DND-41 (cell line): Measurements from ENCODE around the gene MIGA1.

Source experiments
- ATAC-seq: fragments of 200-7000 bp; cut with Tn5 transposase; 3 replicates; pipeline ENCODE4 v1.9.1; 2021; ENCODE audit warnings: low read depth; ENCODE audit not compliant: insufficient read depth
- DNase-seq: peaks from one replicate; pipeline ENCODE4 v3.0.0-alpha.2; 2020
- H2AFZ ChIP-seq: 2 replicates; pipeline ENCODE4 v1.6.0; 2012; ENCODE audit warnings: low read depth, low read length
- H3K27ac ChIP-seq: 2 replicates; pipeline ENCODE4 v1.5.1; 2012; ENCODE audit warnings: low read length, inconsistent platforms
- H3K27me3 ChIP-seq: fragments of 200-600 bp; sonication (generic); 2 replicates; pipeline ENCODE4 v1.6.0; 2012; ENCODE audit warnings: low read length, mild to moderate bottlenecking, inconsistent platforms; ENCODE audit not compliant: insufficient read depth, poor library complexity
- H3K36me3 ChIP-seq: 2 replicates; pipeline ENCODE4 v1.5.1; 2012; ENCODE audit warnings: low read length, inconsistent platforms; ENCODE audit not compliant: insufficient read depth
- H3K4me1 ChIP-seq: 2 replicates; pipeline ENCODE4 v1.5.1; 2012; ENCODE audit warnings: mild to moderate bottlenecking, low read length; ENCODE audit not compliant: insufficient read depth
- H3K4me2 ChIP-seq: 2 replicates; pipeline ENCODE4 v1.6.0; 2012; ENCODE audit warnings: mild to moderate bottlenecking, moderate library complexity, low read length, inconsistent platforms; ENCODE audit not compliant: insufficient read depth
- H3K4me3 ChIP-seq, 2 experiments: fragments of 200-600 bp in 1 of 2; shearing (Covaris generic) in 1 of 2; 2 replicates each; pipeline ENCODE4 v1.5.1; 2012 to 2016; ENCODE audit warnings: inconsistent platforms in 2 of 2, low read length in 2 of 2, mild to moderate bottlenecking in 2 of 2, low read depth in 1 of 2, moderate library complexity in 1 of 2
- H3K79me2 ChIP-seq: 2 replicates; pipeline ENCODE4 v1.6.0; 2012; ENCODE audit warnings: low read length, inconsistent platforms; ENCODE audit not compliant: insufficient read depth
- H3K9ac ChIP-seq: 2 replicates; pipeline ENCODE4 v1.6.0; 2012; ENCODE audit warnings: low read depth, mild to moderate bottlenecking, inconsistent platforms, low read length, moderate library complexity
- H3K9me3 ChIP-seq: 2 replicates; pipeline ENCODE4 v1.5.1; 2012; ENCODE audit warnings: low read length, moderate library complexity, mild to moderate bottlenecking, inconsistent platforms; ENCODE audit not compliant: insufficient read depth, severe bottlenecking
- H4K20me1 ChIP-seq: 2 replicates; pipeline ENCODE4 v1.6.0; 2012; ENCODE audit warnings: low read length; ENCODE audit not compliant: insufficient read depth
- EZH2 ChIP-seq: IDR thresholded peaks from 3 replicates; pipeline ENCODE4 v1.6.1; 2012; ENCODE audit warnings: borderline replicate concordance, low read depth, mild to moderate bottlenecking, moderate library complexity, low read length, inconsistent platforms; ENCODE audit not compliant: severe bottlenecking
- TF ChIP-seq, protein P1 (sequence below): IDR thresholded peaks from 2 replicates; pipeline ENCODE4 v1.5.1; 2012; ENCODE audit warnings: borderline replicate concordance, low read length, moderate library complexity, mild to moderate bottlenecking; ENCODE audit not compliant: poor library complexity, severe bottlenecking; ENCODE audit errors: extremely low read depth

MIGA1 gene, protein sequence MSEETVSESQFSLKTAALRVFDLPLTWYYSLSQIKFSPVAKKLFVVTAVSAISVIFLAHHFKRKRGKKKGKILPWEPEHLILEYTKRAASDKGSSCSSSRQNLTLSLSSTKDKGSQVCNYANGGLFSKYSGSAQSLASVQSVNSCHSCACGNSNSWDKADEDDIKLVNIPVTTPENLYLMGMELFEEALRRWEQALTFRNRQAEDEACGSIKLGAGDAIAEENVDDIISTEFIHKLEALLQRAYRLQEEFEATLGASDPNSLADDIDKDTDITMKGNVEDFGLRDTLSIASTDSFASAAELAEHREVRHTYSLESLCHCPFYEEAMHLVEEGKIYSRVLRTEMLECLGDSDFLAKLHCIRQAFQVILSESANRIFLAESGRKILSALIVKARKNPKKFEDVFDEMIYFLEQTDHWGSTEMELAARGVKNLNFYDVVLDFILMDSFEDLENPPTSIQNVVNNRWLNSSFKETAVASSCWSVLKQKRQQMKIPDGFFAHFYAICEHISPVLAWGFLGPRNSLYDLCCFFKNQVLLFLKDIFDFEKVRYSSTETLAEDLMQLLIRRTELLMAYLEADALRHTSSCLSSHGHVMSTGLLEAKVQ

DNA sequence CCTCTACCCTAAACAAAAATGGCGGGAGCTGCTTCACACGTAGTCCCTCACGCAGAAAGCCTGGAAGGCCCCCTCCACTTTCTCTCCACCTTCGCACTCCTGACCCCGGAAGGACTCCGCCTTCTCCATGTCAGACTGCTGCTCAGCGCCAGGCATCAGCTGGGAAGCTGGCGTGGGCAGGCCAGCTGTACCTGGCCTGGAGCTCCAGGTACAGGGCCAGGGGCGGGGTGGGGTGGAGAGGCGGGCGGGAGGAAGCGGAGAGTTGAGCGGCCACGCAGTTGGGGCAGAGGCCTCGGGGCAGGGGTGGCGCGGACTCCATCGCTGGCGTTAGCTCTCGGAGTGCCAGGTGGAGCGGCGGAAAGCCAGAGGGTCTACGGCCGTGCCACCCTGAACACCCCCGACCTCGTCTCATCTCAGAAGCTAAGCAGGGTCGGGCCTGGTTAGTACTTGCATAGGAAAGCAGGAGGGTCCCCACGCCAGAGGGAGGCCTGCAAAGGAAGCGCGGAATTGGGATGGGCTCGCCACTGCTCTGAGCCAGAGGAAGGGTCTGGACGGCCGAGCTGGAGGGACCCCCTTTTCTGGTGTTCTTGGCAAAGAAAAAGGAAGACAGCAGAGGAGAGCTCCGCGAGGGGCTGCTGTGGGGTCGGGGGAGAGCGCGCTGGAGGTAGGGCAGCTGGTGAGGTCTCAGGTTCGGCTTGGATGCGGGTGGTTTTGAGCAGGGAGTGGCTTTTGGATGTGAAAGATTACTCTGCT lies at the start of gene MIGA1:
MIGA1 (plus strand) TSS at position 121 of the 753 bp plus-strand sequence. CDS start 3,604 bp downstream, outside the sequence.
- ATAC-seq, result peak; percentile 98
- Histone ChIP-seq H3K27me3 (no peaks in the 10 kb centered on the region), H2AFZ (peak within 1 kb of the TSS; percentile 98), H3K27ac (peak within 1 kb of the TSS; percentile 64), H3K4me2 (peak within 1 kb of the TSS; percentile 80), H4K20me1 (no peaks in the 10 kb centered on the region), H3K79me2 (peaks cover 51% of the 10 kb centered on the region), H3K9me3 (no peaks in the 10 kb centered on the region), H3K4me3 (peak within 1 kb of the TSS; percentile 62 to 76), H3K9ac (peak within 1 kb of the TSS; percentile 70), H3K4me1 (peaks cover 36% of the 10 kb centered on the region), H3K36me3 (peaks cover 17% of the 10 kb centered on the region)
- TF ChIP-seq, protein P1, sequence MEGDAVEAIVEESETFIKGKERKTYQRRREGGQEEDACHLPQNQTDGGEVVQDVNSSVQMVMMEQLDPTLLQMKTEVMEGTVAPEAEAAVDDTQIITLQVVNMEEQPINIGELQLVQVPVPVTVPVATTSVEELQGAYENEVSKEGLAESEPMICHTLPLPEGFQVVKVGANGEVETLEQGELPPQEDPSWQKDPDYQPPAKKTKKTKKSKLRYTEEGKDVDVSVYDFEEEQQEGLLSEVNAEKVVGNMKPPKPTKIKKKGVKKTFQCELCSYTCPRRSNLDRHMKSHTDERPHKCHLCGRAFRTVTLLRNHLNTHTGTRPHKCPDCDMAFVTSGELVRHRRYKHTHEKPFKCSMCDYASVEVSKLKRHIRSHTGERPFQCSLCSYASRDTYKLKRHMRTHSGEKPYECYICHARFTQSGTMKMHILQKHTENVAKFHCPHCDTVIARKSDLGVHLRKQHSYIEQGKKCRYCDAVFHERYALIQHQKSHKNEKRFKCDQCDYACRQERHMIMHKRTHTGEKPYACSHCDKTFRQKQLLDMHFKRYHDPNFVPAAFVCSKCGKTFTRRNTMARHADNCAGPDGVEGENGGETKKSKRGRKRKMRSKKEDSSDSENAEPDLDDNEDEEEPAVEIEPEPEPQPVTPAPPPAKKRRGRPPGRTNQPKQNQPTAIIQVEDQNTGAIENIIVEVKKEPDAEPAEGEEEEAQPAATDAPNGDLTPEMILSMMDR, result peak; percentile 9
- no peak for TF ChIP-seq EZH2
- peak; percentile 91 for DNase-seq

DNA sequence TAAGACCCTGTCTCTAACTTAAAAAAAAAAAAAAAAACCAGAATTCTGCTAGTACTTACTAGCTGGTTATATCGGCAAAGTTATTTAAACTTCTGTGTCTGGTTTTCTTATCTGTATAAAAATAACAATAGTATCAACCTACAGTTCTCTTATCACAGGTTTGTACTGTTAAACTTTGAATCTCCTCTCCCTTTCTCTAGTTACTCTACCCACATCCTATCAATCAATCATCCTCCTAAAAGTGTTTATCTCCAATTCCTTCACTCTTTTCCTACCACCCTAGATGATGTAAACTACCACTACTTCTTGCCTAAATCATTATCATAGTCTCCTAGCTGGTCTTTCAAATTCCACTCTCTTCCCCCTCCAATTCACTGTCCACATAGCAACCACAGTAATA lies 47.4 kb upstream of the MIGA1 start:
- H3K79me2 ChIP-seq, result 0 out of 2 replicates have a peak, but pooled peaks cover 2% of the 10 kb centered on the region
- no peak overlapping the region for H3K4me2 ChIP-seq
- no peaks in the 10 kb centered on the region for H3K4me1 ChIP-seq
- TF ChIP-seq EZH2, result no peak
- TF ChIP-seq, protein P1, result no peak
- no peak overlapping the region for H3K4me3 ChIP-seq
- no peaks in the 10 kb centered on the region for H3K27me3 ChIP-seq
- peaks cover 66% of the 10 kb centered on the region for H3K36me3 ChIP-seq
- DNase-seq, result no peak
- H3K9me3 ChIP-seq, result no peaks in the 10 kb centered on the region
- H4K20me1 ChIP-seq, result no peaks in the 10 kb centered on the region
- no peak overlapping the region for H3K9ac ChIP-seq
- ATAC-seq, result no peak
- H2AFZ ChIP-seq, result no peak overlapping the region
- no peak overlapping the region for H3K27ac ChIP-seq

DNA sequence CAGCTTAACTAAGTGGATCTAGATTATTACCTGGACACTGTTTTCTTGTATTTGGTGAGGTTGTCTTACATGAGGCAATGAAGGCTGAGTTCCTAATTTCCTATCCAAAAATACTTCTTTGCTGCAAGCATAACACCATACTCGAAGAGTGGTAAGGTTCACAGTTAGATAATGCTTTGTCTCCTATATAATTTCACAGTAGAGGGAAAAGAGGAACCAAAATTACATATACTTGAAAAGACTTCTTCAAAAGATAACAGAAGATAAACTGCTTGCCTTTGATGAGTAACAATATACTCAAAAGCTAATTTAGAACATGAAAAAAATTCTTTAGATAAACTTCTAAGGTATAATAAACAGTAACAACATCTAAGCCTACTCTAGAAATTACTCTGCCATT lies 40.2 kb upstream of the MIGA1 start:
- no peak for TF ChIP-seq EZH2
- TF ChIP-seq, protein P1, result no peak
- Histone ChIP-seq H3K4me1 (no peaks in the 10 kb centered on the region), H3K36me3 (peaks cover 46% of the 10 kb centered on the region), H3K27ac (no peak overlapping the region), H2AFZ (no peak overlapping the region), H3K9me3 (no peaks in the 10 kb centered on the region), H3K9ac (no peak overlapping the region), H3K4me3 (no peak overlapping the region), H4K20me1 (peaks cover 12% of the 10 kb centered on the region), H3K4me2 (no peak overlapping the region), H3K79me2 (peaks cover 36% of the 10 kb centered on the region), H3K27me3 (no peaks in the 10 kb centered on the region)
- DNase-seq (no peak), ATAC-seq (no peak)
